GM21423 (cell line): Measurements from ENCODE around the gene TM7SF3.

Source experiments
- ATAC-seq: cut with Tn5 transposase; IDR thresholded peaks from one replicate; pipeline ENCODE4 v1.9.1; 2021; ENCODE audit warnings: mild to moderate bottlenecking, moderate library complexity; ENCODE audit not compliant: unreplicated experiment

The TM7SF3 gene

DNA sequence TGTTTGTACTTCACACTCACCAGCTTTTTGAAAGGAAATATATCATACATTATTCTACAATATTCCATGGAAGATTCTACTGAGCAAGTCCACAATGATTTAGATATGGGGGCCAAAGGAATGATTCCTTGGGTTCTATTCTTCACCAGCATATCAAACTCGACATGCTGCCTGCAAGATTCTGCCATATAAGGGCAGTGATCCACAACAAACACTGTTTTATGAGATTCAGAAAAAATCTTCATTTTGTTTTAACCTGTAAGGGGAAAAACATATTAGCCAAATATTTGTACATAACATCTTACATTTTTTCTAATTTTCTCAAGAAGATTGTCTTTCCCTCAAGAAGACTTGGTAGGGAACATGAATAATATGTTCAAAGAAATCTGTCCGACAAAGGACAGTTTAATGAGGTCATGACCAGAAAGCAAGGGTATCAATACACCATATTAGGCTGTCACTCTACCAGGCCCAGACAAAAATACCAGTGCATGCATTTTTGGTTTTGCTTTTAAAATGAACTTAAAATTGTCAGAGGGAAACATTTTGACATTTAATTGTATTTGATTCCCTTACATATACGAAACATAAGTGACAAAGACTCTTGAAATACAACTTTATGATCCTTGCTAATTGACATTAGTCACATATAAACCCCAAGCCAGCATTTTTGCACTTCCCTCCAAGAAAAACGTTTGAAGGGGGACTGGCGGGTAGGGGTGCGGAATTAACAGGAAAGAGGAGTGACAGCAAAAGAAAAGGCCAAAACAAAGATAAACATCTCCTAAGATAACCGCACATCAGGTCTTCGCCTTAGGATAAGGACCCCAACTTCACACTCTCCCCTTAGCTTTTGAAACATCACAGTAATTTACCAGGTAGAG lies 77.4 kb downstream of the TM7SF3 start:
- ATAC-seq: no peak

DNA sequence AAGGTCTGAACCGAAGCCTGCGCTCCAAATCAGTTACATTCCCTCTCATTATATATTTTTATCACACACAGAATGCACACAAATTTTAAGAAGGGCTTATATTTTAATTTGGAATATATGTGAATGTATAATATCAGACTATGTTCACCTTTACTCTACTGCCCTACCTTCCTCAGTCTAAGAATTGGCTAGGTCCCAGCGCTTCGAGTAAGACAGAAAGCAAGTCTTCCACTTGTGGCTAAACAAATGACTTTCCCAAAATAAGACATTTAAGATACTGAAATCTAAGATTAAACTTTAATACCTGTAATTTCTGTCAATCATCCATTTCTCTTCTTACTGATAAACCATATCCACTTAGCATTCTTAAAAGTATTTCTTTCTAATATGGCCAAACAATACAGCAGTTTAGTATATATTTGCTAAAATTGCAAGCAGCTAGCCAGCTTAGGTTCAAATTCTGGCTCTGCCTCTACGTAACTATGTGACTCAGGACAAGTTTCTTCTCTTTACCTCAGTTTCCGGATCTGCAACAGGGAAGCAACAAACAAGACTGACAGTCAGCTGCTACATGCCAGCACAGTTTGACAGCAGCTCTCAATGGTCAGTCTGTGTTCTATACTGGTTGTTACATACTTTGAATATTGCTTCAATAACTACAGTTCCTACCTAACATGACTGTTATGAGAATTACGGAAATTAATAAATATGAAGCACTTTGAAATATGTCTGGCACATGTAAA lies 78.4 kb downstream of the TM7SF3 start:
- no peak for ATAC-seq

DNA sequence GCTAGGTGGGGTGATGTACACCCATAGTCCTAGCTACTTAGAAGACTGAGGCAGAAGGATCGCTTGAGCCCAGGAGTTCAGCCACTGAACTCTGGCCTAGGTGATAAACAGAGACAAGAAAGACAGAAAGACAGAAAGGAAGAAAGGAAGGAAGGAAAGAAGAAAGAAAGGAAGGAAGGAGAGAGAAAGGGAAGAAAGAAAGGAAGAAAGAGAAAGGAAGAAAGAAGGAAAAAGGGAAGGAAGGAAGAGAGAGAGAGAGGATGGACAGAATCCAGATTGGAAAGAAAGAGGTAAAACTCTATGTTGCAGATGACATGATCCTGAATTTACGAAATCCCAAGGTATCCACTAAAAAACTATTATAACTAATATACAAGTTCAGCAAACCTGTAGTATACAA lies 84.6 kb downstream of the TM7SF3 start:
- ATAC-seq: no peak

DNA sequence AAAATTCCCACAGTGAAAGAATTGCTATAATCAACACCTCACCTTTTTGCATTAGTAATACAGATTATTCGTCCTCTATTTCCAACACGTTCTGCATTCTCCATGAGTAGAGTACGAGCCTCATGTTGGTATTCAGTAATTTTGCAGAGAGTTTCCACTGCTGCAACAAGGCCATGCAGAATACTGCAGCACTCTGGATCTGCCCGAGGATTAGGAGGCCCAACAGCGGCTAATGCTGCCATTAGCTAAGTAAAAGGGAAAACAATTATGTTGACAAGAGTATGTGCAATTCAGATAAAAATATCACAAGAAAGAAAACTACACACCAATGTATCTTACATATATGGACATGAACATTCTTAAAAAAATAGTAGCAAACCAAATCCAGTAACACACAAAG lies 85.5 kb downstream of the TM7SF3 start:
- ATAC-seq: no peak
